Epithelial cell of proximal tubule (primary cell): ENCODE data around the gene SCAMP5. TPM values are rescaled to one million over a fixed set of nuclear protein-coding genes. Genes with fewer than 3 reads are reported as not detected.
A peak's percentile ranks its signal among the peaks of the same experiment; 100 is the strongest.

Experiments
- DNase-seq: peaks from one replicate; pipeline ENCODE4 v3.0.0-alpha.2; 2011; ENCODE audit warnings: low read depth
- H3K4me3 ChIP-seq: 2 replicates; pipeline ENCODE4 v1.5.1; 2011; ENCODE audit warnings: low read depth, mild to moderate bottlenecking, low read length
- total RNA-seq: library from RNA; depleted of rRNA; stranded (reverse); fragments of >200 nt; gene quantifications from 2 replicates; pipeline ENCODE4 v1.2.3, GENCODE V29; 2015
- TF ChIP-seq, protein P1 (sequence below): conservative IDR thresholded peaks from 2 replicates; pipeline ENCODE4 v1.5.1; 2012; ENCODE audit warnings: low read depth, mild to moderate bottlenecking, low read length

SCAMP5 gene, protein sequence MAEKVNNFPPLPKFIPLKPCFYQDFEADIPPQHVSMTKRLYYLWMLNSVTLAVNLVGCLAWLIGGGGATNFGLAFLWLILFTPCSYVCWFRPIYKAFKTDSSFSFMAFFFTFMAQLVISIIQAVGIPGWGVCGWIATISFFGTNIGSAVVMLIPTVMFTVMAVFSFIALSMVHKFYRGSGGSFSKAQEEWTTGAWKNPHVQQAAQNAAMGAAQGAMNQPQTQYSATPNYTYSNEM
- total RNA-seq, result 4.7 and 19.5 TPM in 2 replicates

DNA sequence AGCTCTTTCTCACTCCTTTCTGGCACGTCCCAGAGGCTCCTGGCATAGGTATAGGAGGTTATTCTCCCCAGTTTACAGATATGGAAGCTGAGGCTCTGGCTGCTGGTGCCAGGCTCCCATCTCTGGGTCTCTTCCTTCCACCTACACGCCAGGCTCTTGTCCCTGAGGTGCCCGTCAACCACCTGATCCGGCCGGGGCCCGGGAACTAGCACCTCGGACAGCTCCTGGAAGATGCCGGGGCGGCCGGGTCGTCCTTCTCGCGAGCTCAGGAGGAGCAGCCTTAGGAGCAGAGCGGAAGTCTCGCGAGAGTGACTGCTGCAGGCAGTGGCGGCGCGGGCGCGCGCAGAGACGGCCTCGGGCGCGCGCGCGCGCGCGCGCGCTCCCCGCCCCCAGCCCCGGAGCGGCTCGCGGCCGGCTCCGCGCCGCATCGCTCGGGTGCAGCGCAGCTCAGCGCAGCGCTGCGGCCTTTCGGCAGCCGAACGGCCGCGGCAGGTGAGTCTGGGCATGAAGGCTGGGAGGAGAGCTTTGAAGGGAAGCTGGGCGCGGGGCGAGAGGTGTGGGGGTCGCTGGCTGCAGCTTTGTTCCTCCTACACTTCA, at the start of gene SCAMP5:
TSS of gene SCAMP5 (plus strand) at position 382 of the 597 bp plus-strand sequence. CDS start 16,277 bp downstream, outside the sequence.
- DNase-seq, result peak; percentile 42
- TF ChIP-seq, protein P1, sequence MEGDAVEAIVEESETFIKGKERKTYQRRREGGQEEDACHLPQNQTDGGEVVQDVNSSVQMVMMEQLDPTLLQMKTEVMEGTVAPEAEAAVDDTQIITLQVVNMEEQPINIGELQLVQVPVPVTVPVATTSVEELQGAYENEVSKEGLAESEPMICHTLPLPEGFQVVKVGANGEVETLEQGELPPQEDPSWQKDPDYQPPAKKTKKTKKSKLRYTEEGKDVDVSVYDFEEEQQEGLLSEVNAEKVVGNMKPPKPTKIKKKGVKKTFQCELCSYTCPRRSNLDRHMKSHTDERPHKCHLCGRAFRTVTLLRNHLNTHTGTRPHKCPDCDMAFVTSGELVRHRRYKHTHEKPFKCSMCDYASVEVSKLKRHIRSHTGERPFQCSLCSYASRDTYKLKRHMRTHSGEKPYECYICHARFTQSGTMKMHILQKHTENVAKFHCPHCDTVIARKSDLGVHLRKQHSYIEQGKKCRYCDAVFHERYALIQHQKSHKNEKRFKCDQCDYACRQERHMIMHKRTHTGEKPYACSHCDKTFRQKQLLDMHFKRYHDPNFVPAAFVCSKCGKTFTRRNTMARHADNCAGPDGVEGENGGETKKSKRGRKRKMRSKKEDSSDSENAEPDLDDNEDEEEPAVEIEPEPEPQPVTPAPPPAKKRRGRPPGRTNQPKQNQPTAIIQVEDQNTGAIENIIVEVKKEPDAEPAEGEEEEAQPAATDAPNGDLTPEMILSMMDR, result no peak
- peak within 1 kb of the TSS; percentile 77 for H3K4me3 ChIP-seq

DNA sequence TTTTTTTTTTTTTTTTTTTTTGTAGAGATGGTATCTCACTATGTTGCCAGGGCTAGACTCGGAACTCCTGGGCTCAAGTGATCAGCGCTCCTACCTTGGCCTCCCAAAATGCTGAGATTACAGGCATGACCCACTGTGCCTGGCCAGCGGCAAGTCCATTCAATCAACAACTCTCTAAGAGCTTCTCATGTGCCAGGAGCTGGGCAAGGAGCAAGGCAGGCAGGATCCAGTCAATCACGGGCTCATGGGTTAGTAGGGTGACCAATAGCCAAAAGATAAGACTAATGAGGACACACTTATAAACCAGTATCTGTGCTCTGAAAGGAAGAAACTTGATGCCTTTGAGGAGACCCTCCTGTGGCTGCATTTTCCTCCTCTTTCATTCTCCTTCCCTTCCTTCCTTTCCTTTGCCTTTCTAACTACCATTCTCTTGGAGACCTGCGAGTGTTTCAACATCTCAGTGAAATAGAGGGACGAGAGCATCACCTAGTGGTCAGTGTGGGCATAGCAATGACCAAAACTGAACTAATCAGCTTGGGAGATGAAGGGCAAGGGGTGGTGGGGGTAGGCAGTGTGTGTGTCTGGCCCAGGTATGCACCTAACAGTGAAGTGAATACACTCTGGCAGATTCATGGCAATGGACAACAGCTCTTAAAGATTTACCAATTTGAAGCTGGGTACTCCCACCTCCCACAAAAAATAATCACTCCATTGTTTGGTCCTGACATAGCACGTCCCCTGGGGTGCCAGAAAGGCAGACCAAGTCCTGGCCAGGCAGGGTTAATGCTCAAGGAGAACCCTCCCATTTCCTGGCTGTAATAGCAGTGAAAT, 45.1 kb upstream of the SCAMP5 start:
- H3K4me3 ChIP-seq, result no peak overlapping the region
- TF ChIP-seq, protein P1, result peak; percentile 99
- no peak for DNase-seq

DNA sequence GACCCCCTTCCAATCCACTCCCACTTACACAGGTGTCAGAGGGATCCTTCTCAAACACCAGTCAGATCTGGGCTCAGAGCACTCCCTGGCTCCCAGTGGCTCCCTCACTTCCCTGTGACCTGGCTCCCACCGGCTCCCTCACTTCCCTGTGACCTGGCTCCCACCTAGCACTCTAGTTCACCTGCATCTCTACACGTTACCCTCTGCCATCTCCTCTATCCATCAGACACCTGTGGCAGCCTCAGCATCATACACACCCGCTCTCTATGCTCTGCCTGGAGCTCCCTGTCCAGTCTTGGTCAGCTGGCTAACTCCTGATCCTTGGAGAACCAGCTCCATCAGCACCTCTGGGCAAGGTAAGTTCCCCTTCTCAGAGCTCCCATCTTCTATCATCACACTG, 44.4 kb upstream of the SCAMP5 start:
- TF ChIP-seq, protein P1, result no peak
- DNase-seq, result no peak
- no peak overlapping the region for H3K4me3 ChIP-seq

DNA sequence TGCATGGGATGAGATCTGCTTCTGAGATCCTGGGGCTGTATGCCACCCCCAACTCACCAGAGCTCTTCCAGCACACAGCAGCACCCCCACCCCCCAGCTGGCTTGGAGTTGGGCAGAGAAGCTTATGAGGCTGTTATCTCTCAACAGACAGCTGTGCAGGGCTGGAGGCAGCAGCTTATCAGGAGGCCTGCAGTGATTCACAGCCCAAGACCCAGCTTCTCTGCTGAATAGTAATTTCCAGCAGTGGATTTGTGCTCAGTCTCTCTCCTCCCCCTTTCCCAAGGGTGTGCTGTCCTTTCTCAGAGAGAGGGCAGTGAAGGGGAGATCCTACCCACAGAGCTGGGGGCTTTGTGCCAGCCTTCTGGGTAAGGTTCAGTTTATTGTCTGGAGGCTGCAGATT, 40.8 kb upstream of the SCAMP5 start:
- TF ChIP-seq, protein P1, result no peak
- H3K4me3 ChIP-seq, result peak overlapping the region; percentile 6
- no peak for DNase-seq

DNA sequence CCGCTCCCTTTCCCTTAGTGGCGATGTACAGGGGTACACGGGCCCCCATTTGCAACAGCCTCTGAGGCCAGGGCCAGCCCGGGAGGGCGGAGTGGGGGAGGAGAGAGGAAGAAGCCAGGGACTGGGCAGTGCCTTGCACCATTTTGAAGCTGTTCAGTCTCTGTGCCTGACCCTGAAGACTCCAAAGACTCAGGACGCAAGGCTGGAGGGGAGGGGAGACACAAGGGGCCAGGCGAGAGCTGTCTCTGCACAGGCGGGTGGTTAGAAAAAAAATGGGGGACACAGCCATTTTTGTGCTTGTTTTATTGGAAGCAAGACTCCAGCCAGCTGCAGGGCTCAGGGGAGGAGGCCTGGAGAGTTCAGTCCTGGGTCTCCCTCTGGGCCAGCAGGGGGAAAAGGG, 40.3 kb upstream of the SCAMP5 start:
- TF ChIP-seq, protein P1, result no peak
- H3K4me3 ChIP-seq, result peak overlapping the region; percentile 64
- DNase-seq, result no peak

DNA sequence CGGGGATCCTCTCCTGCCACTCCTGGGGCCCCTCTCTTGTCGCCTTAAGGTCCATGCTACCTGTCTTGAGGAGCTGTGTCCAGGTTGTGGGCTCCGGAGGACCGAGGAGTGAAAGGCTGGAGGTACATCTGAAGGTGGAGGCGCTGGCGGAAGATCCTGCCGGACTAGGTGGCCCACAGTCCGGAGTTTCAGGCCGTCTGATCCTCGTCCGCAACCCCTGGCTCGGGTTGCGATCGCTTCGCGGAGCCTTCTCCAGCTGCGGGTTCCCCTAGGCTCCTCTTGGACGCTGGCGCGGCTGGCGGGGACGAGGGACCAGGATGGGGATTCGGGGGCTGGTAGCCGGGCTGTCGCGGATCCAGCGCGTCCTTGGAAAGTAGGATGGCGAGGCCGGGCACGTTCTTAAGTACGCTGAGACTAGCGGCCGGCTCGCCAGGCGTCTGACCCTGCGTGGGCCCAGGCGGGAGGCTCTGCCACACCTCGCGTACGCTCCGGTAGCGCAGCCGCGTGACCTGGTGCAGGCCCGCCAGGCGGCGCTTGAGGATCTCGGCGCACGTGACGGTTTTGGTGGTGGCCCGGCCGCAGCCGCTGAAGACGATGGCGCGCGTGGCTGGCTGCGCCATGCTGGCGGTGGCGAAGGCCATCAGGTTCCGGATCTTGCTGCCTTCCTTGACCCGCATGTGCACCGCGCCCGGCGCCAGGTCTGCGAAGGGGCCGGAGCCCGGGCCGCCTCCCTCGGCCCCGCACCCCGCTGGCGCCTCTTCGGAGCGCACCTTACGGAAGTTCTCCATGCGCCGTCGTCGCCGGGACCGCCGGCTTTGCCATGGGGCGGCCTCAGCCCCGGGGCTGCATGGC, 39.3 kb upstream of the SCAMP5 start:
- no peak for DNase-seq
- H3K4me3 ChIP-seq, result peak overlapping the region; percentile 64
- TF ChIP-seq, protein P1, result peak; percentile 47
